ENCODE results near the gene GRAMD4.

- peak in 1 of 3 donors; percentile 45 for TF ChIP-seq POLR2AphosphoS5 (IDR thresholded peaks at IDR 0.05)
- no peak for TF ChIP-seq CTCF (IDR thresholded peaks at IDR 0.05)
- no peak for TF ChIP-seq POLR2A (IDR thresholded peaks at IDR 0.05)
Measured at GRCh38 chr22:46622081-46622521, 1.9 kb downstream of the GRAMD4 start.

Data from breast epithelium (tissue), 3 donors.